SK-N-SH treated with all-trans-retinoic acid at 6 μM for 48 hours (cell line): Measurements from ENCODE around the gene CGB7.
"Not testable (repeated sequence)": the region's sequence is repeated elsewhere in the genome, so short reads cannot be mapped to it uniquely, and the experiment has no call there.

ENCODE experiments used
- ARNTL ChIP-seq: fragments of 450-650 bp; formaldehyde crosslinking; IDR thresholded peaks from 2 replicates; pipeline ENCODE4 v1.5.0; 2020; ENCODE audit warnings: low read depth, mild to moderate bottlenecking, moderate library complexity, borderline replicate concordance
- CREB5 ChIP-seq: fragments of 250-450 bp; sonication (Bioruptor Pico); IDR thresholded peaks from 2 replicates; pipeline ENCODE4 v1.5.1; 2020; ENCODE audit warnings: low read depth, mild to moderate bottlenecking, moderate library complexity
- CSDC2 ChIP-seq: fragments of 250-450 bp; sonication (Bioruptor Pico); IDR thresholded peaks from 2 replicates; pipeline ENCODE4 v1.5.0; 2020; ENCODE audit warnings: mild to moderate bottlenecking, moderate library complexity
- PATZ1 ChIP-seq: fragments of 250-450 bp; sonication (Bioruptor Pico); IDR thresholded peaks from 2 replicates; pipeline ENCODE4 v1.8.0; 2020; ENCODE audit warnings: mild to moderate bottlenecking, moderate library complexity, borderline replicate concordance
- POU6F1 ChIP-seq: fragments of 250-450 bp; sonication (Bioruptor Pico); IDR thresholded peaks from 2 replicates; pipeline ENCODE4 v1.8.0; 2021; ENCODE audit warnings: low read depth, mild to moderate bottlenecking, moderate library complexity, borderline replicate concordance
- RARB ChIP-seq: fragments of 250-450 bp; sonication (Bioruptor Pico); IDR thresholded peaks from 2 replicates; pipeline ENCODE4 v1.8.0; 2021; ENCODE audit warnings: mild to moderate bottlenecking, moderate library complexity
- SNAI2 ChIP-seq: fragments of 250-450 bp; sonication (Bioruptor Pico); IDR thresholded peaks from 2 replicates; pipeline ENCODE4 v1.5.0; 2020; ENCODE audit warnings: mild to moderate bottlenecking, moderate library complexity
- TOX ChIP-seq: fragments of 250-450 bp; sonication (Bioruptor Pico); IDR thresholded peaks from 2 replicates; pipeline ENCODE4 v1.8.0; 2021; ENCODE audit warnings: mild to moderate bottlenecking, moderate library complexity, borderline replicate concordance
- TSHZ2 ChIP-seq: fragments of 250-450 bp; sonication (Bioruptor Pico); IDR thresholded peaks from 2 replicates; pipeline ENCODE4 v1.5.0; 2020; ENCODE audit warnings: mild to moderate bottlenecking, moderate library complexity
- ZFP3 ChIP-seq: fragments of 250-450 bp; sonication (Bioruptor Pico); IDR thresholded peaks from 2 replicates; pipeline ENCODE4 v1.5.0; 2020; ENCODE audit warnings: mild to moderate bottlenecking, moderate library complexity
- ZNF565 ChIP-seq: fragments of 450-650 bp; formaldehyde crosslinking; conservative IDR thresholded peaks from 2 replicates; pipeline ENCODE4 v1.5.0; 2020; ENCODE audit warnings: low read depth, mild to moderate bottlenecking, moderate library complexity
- ZNF70 ChIP-seq: fragments of 450-650 bp; formaldehyde crosslinking; IDR thresholded peaks from 2 replicates; pipeline ENCODE4 v1.5.0; 2020; ENCODE audit warnings: mild to moderate bottlenecking, moderate library complexity
- ZNF8 ChIP-seq: fragments of 450-650 bp; formaldehyde crosslinking; IDR thresholded peaks from 2 replicates; pipeline ENCODE4 v1.5.0; 2020; ENCODE audit warnings: mild to moderate bottlenecking, moderate library complexity

- not testable (repeated sequence) for TF ChIP-seq ARNTL (CRISPR knock-in tag); POU6F1 (CRISPR knock-in tag); ZNF8 (CRISPR knock-in tag); TSHZ2 (CRISPR knock-in tag); ZNF70 (CRISPR knock-in tag); TOX (CRISPR knock-in tag); PATZ1 (CRISPR knock-in tag); CREB5; ZNF565 (CRISPR knock-in tag); RARB (CRISPR knock-in tag); CSDC2; SNAI2 (CRISPR knock-in tag)
- peak; percentile 98 for TF ChIP-seq ZFP3 (CRISPR knock-in tag)
Observed at GRCh38 chr19:49038111-49038510, 19.4 kb downstream of the CGB7 start.
